ENCODE measurements around the gene DMPK.

- TF ChIP-seq, protein P1, sequence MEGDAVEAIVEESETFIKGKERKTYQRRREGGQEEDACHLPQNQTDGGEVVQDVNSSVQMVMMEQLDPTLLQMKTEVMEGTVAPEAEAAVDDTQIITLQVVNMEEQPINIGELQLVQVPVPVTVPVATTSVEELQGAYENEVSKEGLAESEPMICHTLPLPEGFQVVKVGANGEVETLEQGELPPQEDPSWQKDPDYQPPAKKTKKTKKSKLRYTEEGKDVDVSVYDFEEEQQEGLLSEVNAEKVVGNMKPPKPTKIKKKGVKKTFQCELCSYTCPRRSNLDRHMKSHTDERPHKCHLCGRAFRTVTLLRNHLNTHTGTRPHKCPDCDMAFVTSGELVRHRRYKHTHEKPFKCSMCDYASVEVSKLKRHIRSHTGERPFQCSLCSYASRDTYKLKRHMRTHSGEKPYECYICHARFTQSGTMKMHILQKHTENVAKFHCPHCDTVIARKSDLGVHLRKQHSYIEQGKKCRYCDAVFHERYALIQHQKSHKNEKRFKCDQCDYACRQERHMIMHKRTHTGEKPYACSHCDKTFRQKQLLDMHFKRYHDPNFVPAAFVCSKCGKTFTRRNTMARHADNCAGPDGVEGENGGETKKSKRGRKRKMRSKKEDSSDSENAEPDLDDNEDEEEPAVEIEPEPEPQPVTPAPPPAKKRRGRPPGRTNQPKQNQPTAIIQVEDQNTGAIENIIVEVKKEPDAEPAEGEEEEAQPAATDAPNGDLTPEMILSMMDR (IDR thresholded peaks at IDR 0.05), result no peak
- TF ChIP-seq ZFX (IDR thresholded peaks at IDR 0.05; ENCODE audit: borderline replicate concordance), result no peak
Observed at GRCh38 chr19:45821570-45821969, 39.3 kb upstream of the DMPK start.
